K562 (cell line): Measurements from ENCODE around the gene MEGF11. TPM values are rescaled to one million over a fixed set of nuclear protein-coding genes. Genes with fewer than 3 reads are reported as not detected.

Experiments used
- ATAC-seq: fragments of 200-7000 bp; cut with Tn5 transposase; 3 replicates; pipeline ENCODE4 v1.9.1; 2020; ENCODE audit warnings: moderate library complexity
- BruUV-seq: library from RNA; stranded (reverse); fragments of 400-500 nt; replicated peaks from 2 replicates; lab custom pipeline; 2021; lab: Mats Ljungman, UMichigan
- CTCF ChIA-PET: fragments of 300-600 bp; formaldehyde crosslinking; extraction: SDS; loops from one replicate; lab custom pipeline; 2021; ENCODE audit warnings: low intra/inter-chr PET ratio; lab: Yijun Ruan, JAX
- POLR2A ChIA-PET: fragments of 300-600, 350-650 bp; sonication (Branson Sonifier 250); formaldehyde crosslinking; extraction: SDS; loops from one replicate; lab custom pipeline; 2021; ENCODE audit warnings: antibody characterized with exemption, inconsistent platforms; lab: Yijun Ruan, JAX
- DNase-seq, 4 experiments: peaks; one replicate each; pipeline versions ENCODE4 v3.0.0 to v3.0.0-alpha.2; 2011 to 2018; ENCODE audit warnings: low spot score in 3 of 4, mixed read lengths in 3 of 4; ENCODE audit errors: extremely low read depth in 1 of 4
- FAIRE-seq: peaks from 2 replicates; lab custom pipeline; 2011; peaks lifted over from hg19 to GRCh38; lab: Jason Lieb, UNC
- H2AFZ ChIP-seq: 2 replicates; pipeline ENCODE4 v1.6.0; 2011; ENCODE audit warnings: low read depth, low read length, control low read depth, inconsistent platforms
- H3K27ac ChIP-seq: fragments of 200-600 bp; 3 replicates; pipeline ENCODE4 v1.8.0; 2011; ENCODE audit warnings: low read depth, mild to moderate bottlenecking, control low read depth, inconsistent platforms, low read length, moderate library complexity, mixed read lengths; ENCODE audit errors: extremely low read depth
- H3K27me3 ChIP-seq, 2 experiments: fragments of 300-600 bp in 1 of 2; 2 replicates in 1 of 2; 3 replicates in 1 of 2; pipeline versions ENCODE4 v1.6.0 to v1.8.0; 2011; ENCODE audit warnings: inconsistent platforms in 2 of 2, low read length in 2 of 2, mild to moderate bottlenecking in 1 of 2, mixed read lengths in 1 of 2, moderate library complexity in 1 of 2; ENCODE audit not compliant: control insufficient read depth in 2 of 2, insufficient read depth in 2 of 2
- H3K36me3 ChIP-seq: fragments of 300-600 bp; 3 replicates; pipeline ENCODE4 v1.8.0; 2011; ENCODE audit warnings: mild to moderate bottlenecking, low read length, inconsistent platforms; ENCODE audit not compliant: control insufficient read depth, insufficient read depth
- H3K4me1 ChIP-seq, 2 experiments: fragments of 200-600 bp in 1 of 2; replicated peaks in 1 of 2; 2 replicates in 1 of 2; 3 replicates in 1 of 2; pipeline versions ENCODE4 v1.5.1 to v1.8.0; 2011; ENCODE audit warnings: inconsistent platforms in 2 of 2, low read length in 2 of 2, mild to moderate bottlenecking in 1 of 2, mixed read lengths in 1 of 2, moderate library complexity in 1 of 2; ENCODE audit not compliant: control insufficient read depth in 2 of 2, insufficient read depth in 2 of 2
- H3K4me2 ChIP-seq: 2 replicates; pipeline ENCODE4 v1.6.1; 2011; ENCODE audit warnings: low read length, control low read depth, inconsistent platforms, mixed read lengths; ENCODE audit not compliant: insufficient read depth
- H3K4me3 ChIP-seq: fragments of 200-600 bp; sonication (generic), shearing (Covaris generic); 2 replicates; pipeline ENCODE4 v1.5.1; 2016; ENCODE audit warnings: control low read depth, inconsistent platforms
- H3K79me2 ChIP-seq: fragments of 200-600 bp; 3 replicates; pipeline ENCODE4 v1.8.0; 2011; ENCODE audit warnings: low read length, inconsistent platforms; ENCODE audit not compliant: control insufficient read depth, insufficient read depth
- H3K9ac ChIP-seq, 2 experiments: 2 replicates each; pipeline versions ENCODE4 v1.6.0 to v1.6.1; 2011; ENCODE audit warnings: low read depth in 2 of 2, low read length in 2 of 2, control low read depth in 1 of 2, inconsistent platforms in 1 of 2, mild to moderate bottlenecking in 1 of 2, mixed read lengths in 1 of 2; ENCODE audit not compliant: insufficient read depth in 1 of 2
- H3K9me1 ChIP-seq: one replicate; pipeline ENCODE4 v1.6.0; 2011; ENCODE audit warnings: inconsistent platforms, mild to moderate bottlenecking, low read length, moderate library complexity; ENCODE audit not compliant: control insufficient read depth, insufficient read depth
- H3K9me3 ChIP-seq: replicated peaks from 2 replicates; pipeline ENCODE4 v1.5.1; 2011; ENCODE audit warnings: low read depth, low read length, inconsistent platforms; ENCODE audit not compliant: control insufficient read depth, insufficient read depth
- H4K20me1 ChIP-seq: replicated peaks from 2 replicates; pipeline ENCODE4 v1.6.1; 2011; ENCODE audit warnings: low read length, inconsistent platforms, mixed read lengths; ENCODE audit not compliant: control insufficient read depth, insufficient read depth
- CAMTA2 ChIP-seq: fragments of 250-450 bp; sonication (Bioruptor Pico); conservative IDR thresholded peaks from 2 replicates; pipeline ENCODE4 v1.5.1; 2022
- EWSR1 ChIP-seq: fragments of 450-650 bp; IDR thresholded peaks from 2 replicates; pipeline ENCODE4 v1.6.1; 2018; ENCODE audit warnings: borderline replicate concordance, mild to moderate bottlenecking, low read depth, moderate library complexity; ENCODE audit not compliant: partially characterized antibody
- HNRNPUL1 ChIP-seq: fragments of 200-400 bp; formaldehyde crosslinking; IDR thresholded peaks from 2 replicates; pipeline ENCODE4 v1.6.1; 2017; ENCODE audit warnings: low read length
- IFI16 ChIP-seq: fragments of 250-450 bp; sonication (Bioruptor Pico); IDR thresholded peaks from 2 replicates; pipeline ENCODE4 v2.1.2; 2022; ENCODE audit warnings: mild to moderate bottlenecking, inconsistent platforms
- MTA3 ChIP-seq: fragments of 450-650 bp; formaldehyde crosslinking; IDR thresholded peaks from 2 replicates; pipeline ENCODE4 v1.6.1; 2017; ENCODE audit warnings: mild to moderate bottlenecking, borderline replicate concordance
- RAD21 ChIP-seq, 2 experiments: fragments of 250-450 bp in 1 of 2; fragments of 450-650 bp in 1 of 2; sonication (Bioruptor Pico) in 1 of 2; formaldehyde crosslinking in 1 of 2; IDR thresholded peaks in 1 of 2; conservative IDR thresholded peaks in 1 of 2; 2 replicates each; pipeline versions ENCODE4 v1.4.0 to v1.8.0; 2020 to 2022; ENCODE audit warnings: mild to moderate bottlenecking in 2 of 2, moderate library complexity in 1 of 2
- SMC3 ChIP-seq: conservative IDR thresholded peaks from 2 replicates; pipeline ENCODE4 v1.6.1; 2011; ENCODE audit warnings: low read depth, low read length, improper control_type of control experiment; ENCODE audit not compliant: insufficient read depth
- ZNF316 ChIP-seq: fragments of 450-650 bp; IDR thresholded peaks from 2 replicates; pipeline ENCODE4 v1.6.1; 2016
- ZNF384 ChIP-seq: IDR thresholded peaks from 2 replicates; pipeline ENCODE4 v1.6.1; 2012; ENCODE audit warnings: low read depth, low read length, improper control_type of control experiment
- ZNF740 ChIP-seq, 3 experiments: fragments of 200-800 bp in 1 of 3; sonication (Bioruptor generic) in 1 of 3; sonication (generic) in 1 of 3; formaldehyde crosslinking in 1 of 3; IDR thresholded peaks; 2 replicates each; pipeline versions ENCODE4 v1.6.1 to v1.8.0; 2016 to 2022; ENCODE audit warnings: mild to moderate bottlenecking in 2 of 3, missing compliant biosample characterization in 2 of 3, missing genetic modification characterization in 2 of 3, missing genetic modification reagents in 1 of 3
- WGBS: fragments of 100-300 bp; shearing (Covaris generic); methylation state at CpG from one replicate; pipeline ENCODE4 v1.1.6; 2016; ENCODE audit warnings: low coverage, mixed read lengths; ENCODE audit not compliant: insufficient coverage; ENCODE audit errors: missing lambda C conversion rate; 5-methylcytosine and 5-hydroxymethylcytosine counted together
- in situ Hi-C: fragments of 300-500 bp; cut with MboI; formaldehyde crosslinking; loops from 4 replicates; pipeline ENCODE4 v1.15.0; 2018; ENCODE audit warnings: inconsistent platforms, mixed read lengths
- intact Hi-C: fragments of 100-400 bp; cut with micrococcal nuclease; formaldehyde crosslinking; loops from 2 replicates; pipeline ENCODE4 v1.14.2; 2022
- polyA plus RNA-seq, 8 experiments: library from polyadenylated mRNA; depleted of rRNA in 4 of 8; stranded (reverse) in 5 of 8; unstranded in 3 of 8; fragments of >200 nt; fragmentation: Nextera tagmentation in 2 of 8; fragmentation: Illumina TruSeq in 1 of 8; extraction: Ambion mirVana in 2 of 8; extraction: Trizol in 1 of 8; gene quantifications; 2 replicates each; pipeline versions ENCODE4 v1.2.1 to v1.2.3, GENCODE V29; 2011 to 2014; ENCODE audit warnings: inconsistent platforms in 1 of 8, missing spikeins in 1 of 8
- total RNA-seq, 7 experiments: library from RNA; depleted of rRNA in 6 of 7; stranded (reverse); fragments of >200 nt in 6 of 7; fragmentation: Illumina TruSeq in 2 of 7; extraction: Trizol in 2 of 7; gene quantifications; 2 replicates each; pipeline versions ENCODE4 v1.2.1 to v1.2.3, GENCODE V29; 2011 to 2021; ENCODE audit warnings: low replicate concordance in 1 of 7
- TF ChIP-seq, protein P1 (sequence below), 3 experiments: IDR thresholded peaks in 2 of 3; conservative IDR thresholded peaks in 1 of 3; 2 replicates each; pipeline ENCODE4 v1.5.1; 2011 to 2012; ENCODE audit warnings: low read length in 3 of 3, mild to moderate bottlenecking in 3 of 3, control low read depth in 2 of 3, improper control_type of control experiment in 1 of 3, inconsistent platforms in 1 of 3, low read depth in 1 of 3, mixed read lengths in 1 of 3, moderate library complexity in 1 of 3; ENCODE audit not compliant: insufficient read depth in 2 of 3

The MEGF11 gene
- total and polyA plus RNA-seq, 9 of the 15 experiments (the other 6 are each of a cell fraction or from before 2014, with no cell fraction given) = 0.06 to 0.23 (median 0.20) TPM; not detected in 6

GRCh38 chr15:66287461-66288057, 34.0 kb upstream of the MEGF11 start:
- TF ChIP-seq HNRNPUL1 (no peak), RAD21 (CRISPR knock-in tag; conservative IDR thresholded peaks at IDR 0.05 in 1 of 2, IDR thresholded peaks at IDR 0.05 in 1 of 2) (peak; percentile 41 to 42; a peak in 3 of 4 replicates), SMC3 (0 out of 2 replicates have a peak, but pooled peaks have one; percentile 33), EWSR1 (no peak), IFI16 (CRISPR knock-in tag) (no peak), ZNF316 (peak; percentile 14; the same call in 1 of the 2 replicates), ZNF384 (peak; percentile 99), MTA3 (no peak), ZNF740 (CRISPR knock-in tag; IDR thresholded peaks at IDR 0.05) (no peak), ZNF740 (tag; IDR thresholded peaks at IDR 0.05) (no peak), CAMTA2 (no peak)
- TF ChIP-seq, protein P1, sequence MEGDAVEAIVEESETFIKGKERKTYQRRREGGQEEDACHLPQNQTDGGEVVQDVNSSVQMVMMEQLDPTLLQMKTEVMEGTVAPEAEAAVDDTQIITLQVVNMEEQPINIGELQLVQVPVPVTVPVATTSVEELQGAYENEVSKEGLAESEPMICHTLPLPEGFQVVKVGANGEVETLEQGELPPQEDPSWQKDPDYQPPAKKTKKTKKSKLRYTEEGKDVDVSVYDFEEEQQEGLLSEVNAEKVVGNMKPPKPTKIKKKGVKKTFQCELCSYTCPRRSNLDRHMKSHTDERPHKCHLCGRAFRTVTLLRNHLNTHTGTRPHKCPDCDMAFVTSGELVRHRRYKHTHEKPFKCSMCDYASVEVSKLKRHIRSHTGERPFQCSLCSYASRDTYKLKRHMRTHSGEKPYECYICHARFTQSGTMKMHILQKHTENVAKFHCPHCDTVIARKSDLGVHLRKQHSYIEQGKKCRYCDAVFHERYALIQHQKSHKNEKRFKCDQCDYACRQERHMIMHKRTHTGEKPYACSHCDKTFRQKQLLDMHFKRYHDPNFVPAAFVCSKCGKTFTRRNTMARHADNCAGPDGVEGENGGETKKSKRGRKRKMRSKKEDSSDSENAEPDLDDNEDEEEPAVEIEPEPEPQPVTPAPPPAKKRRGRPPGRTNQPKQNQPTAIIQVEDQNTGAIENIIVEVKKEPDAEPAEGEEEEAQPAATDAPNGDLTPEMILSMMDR (IDR thresholded peaks at IDR 0.05 in 2 of 3, conservative IDR thresholded peaks at IDR 0.05 in 1 of 3; ENCODE audit: insufficient read depth in 2 of 3, low read depth in 1 of 3, low read length in 3 of 3) = peak; percentile 42 to 76 (median 44); a peak in 4 of 6 replicates
- Histone ChIP-seq H4K20me1 (peaks cover 3% of the 10 kb centered on the region; the same call in 1 of the 2 replicates), H3K36me3 (no peaks in the 10 kb centered on the region), H3K4me2 (no peak overlapping the region), H3K4me3 (no peak overlapping the region), H3K4me1 (peaks cover 4 to 7% of the 10 kb centered on the region in 2 experiments; a peak in 4 of 5 replicates), H3K9me1 (no peaks in the 10 kb centered on the region), H3K79me2 (no peaks in the 10 kb centered on the region), H3K9me3 (no peaks in the 10 kb centered on the region), H2AFZ (no peak overlapping the region), H3K27me3 (peaks cover 0 to 5% of the 10 kb centered on the region in 2 experiments; a peak in 2 of 5 replicates), H3K27ac (no peak overlapping the region), H3K9ac (no peak overlapping the region)
- CTCF ChIA-PET = interaction anchor here (0.8 to 2.0 kb wide), 5 partner anchors 35 to 692 kb away, joined by 3 to 9 read pairs (median 4); no protein-coding TSS in a partner anchor
- in situ Hi-C loops = no loop called here
- intact Hi-C loops = loop anchor here (5.0 to 10.0 kb wide), 3 partner anchors 35 to 305 kb away; partner anchors contain the start of gene MEGF11
- 4% methylated on average over 5 of the region's 6 CpGs for WGBS
- DNase-seq (peak; percentile 28 to 47 (median 38)), ATAC-seq (peak; percentile 32; the same call in 1 of the 3 replicates), FAIRE-seq (peak; percentile 79)
- no TSS peak for BruUV-seq
- POLR2A ChIA-PET = no interaction called here
